GM18517 (cell line): ENCODE data around the gene LTA.
A peak's percentile ranks its signal among the peaks of the same experiment; 100 is the strongest.
"Not testable (repeated sequence)": the region's sequence is repeated elsewhere in the genome, so short reads cannot be mapped to it uniquely, and the experiment has no call there.

Source experiments
- ATAC-seq: cut with Tn5 transposase; IDR thresholded peaks from one replicate; pipeline ENCODE4 v1.9.1; 2021; ENCODE audit warnings: mild to moderate bottlenecking, moderate library complexity; ENCODE audit not compliant: unreplicated experiment

The LTA gene

DNA sequence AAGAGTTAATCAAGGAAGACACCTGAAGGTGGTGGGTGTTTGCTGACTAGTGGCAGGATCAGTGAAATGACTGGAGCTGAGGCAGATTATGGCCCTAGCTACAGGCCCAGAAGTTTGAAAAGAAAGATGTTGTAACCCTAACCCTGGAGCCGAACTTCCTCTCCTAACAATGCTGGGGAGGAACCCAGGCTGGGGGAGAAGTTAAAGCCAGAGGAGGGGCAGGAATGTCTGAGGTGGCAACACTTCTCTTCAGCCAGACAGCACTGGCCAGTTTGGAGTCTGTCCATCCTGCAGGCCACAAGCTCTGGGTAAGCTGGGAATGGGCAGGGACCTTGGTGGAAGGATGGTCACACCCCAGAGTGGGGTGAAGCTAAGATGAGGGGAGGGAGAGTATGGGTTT lies 13.9 kb downstream of the LTA start, which contains the start of gene LST1:
Gene LST1 (plus strand): TSS at position 270 of the 400 bp plus-strand sequence. CDS start 1,023 bp downstream, outside the sequence.
- no peak for ATAC-seq

DNA sequence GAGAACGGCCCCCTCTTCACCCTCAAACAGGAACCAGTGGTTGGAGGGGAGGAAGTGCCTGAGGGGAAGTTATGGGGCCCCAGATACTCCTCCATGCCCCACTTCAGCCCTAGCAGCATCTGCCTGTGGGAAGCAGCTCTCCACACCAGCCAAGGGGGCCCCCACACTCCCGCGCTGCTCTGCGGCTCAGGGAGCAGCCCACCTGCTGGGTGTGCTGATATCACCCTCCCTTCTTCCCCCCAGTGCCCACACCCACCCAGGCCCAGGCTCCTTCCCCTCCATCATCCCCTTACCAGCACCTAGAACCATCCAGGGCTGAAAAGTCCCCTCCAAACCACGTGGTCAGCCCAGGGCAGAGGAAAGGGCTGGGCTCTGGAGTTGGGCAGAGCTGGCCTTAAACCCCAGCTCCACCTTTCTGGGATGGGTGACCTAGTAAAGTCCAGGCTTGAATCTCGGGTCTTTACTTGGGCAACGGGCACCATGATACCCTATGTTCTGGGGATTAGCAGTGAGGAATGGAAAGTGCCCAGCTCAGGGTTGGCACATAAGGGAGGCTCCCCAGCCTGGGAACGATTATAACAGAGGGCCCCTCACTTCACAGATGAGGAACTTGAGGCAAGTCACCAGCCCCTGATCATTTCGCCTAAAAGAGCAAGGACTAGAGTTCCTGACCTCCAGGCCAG lies 14.7 kb downstream of the LTA start:
- no peak for ATAC-seq

GRCh38 chr6:31587791-31588777 lies 16.0 kb downstream of the LTA start:
- ATAC-seq, result peak; percentile 48

- ATAC-seq, result no peak
Measured at GRCh38 chr6:31588871-31589650, 17.0 kb downstream of the LTA start.

DNA sequence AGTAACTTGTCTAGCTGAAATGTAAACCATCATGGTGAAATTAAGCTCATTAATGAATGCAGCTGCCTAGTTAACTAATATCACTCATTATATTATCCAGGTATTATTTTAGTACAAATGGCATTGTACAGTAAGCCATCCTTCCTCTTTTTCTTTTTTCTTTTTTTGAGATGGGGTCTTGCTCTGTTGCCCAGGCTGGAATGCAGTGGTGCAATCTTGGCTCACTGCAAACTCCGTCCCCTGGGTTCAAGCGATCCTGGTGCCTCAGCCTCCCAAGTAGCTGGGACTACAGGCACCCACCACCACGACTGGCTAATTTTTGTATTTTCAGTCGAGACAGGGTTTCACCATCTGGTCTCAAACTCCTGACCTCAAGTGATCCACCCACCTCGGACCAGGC lies 18.6 kb downstream of the LTA start:
- not testable (repeated sequence) for ATAC-seq

DNA sequence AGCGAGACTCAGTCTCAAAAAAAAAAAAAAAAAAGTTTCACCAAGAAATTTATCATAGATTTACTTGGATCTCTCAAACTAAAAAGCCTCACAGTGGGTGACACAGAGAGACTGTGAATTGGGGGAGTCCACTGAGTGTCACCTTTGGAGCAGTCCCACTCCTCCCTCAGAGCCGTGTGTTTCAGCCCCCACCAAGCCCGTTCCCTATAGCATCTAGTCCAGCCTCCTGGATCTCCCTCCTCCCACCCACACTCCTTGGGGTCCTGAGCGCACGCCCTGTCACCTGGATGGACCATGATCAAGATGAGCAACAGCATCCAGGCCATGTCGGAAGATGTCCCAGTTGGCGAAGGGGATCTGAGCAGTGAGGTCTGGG lies 20.3 kb downstream of the LTA start:
- no peak for ATAC-seq

DNA sequence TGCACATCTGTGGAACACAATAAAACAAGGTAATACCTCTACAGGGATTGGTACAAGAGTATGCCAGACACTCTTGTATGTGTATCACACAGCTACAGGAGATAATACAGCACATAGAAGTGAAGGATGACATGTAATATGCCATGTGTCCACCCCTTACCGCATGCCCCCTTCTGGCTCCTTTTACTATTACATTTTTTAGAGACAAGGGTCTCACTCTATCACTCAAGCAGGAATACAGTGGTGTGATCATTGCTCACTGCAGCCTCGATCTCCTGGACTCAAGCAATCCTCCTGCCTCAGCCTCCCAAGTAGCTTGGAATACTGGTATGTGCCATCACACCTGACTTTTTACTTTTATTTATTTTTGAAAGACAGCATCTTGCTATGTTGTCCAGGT lies 24.9 kb downstream of the LTA start:
- ATAC-seq, result no peak

DNA sequence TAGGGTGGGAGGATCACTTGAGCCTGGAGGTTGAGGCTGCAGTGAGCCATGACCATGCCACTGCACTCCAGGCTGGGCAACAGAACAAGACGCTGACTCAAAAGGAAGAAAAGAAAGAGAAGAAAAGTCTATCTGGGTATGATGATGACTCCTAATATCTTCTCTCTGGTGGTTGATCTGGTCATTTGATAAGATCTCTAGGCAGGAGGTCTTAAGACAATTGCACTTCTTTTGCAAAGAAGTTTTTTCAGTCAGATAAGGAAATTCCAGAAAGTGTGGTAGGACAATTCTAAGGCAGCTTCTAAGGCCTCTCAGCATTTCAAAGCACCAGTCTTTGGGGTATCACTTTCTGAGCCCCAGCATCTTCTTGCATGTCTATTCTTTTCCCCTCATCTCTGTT lies 35.2 kb downstream of the LTA start:
- no peak for ATAC-seq

DNA sequence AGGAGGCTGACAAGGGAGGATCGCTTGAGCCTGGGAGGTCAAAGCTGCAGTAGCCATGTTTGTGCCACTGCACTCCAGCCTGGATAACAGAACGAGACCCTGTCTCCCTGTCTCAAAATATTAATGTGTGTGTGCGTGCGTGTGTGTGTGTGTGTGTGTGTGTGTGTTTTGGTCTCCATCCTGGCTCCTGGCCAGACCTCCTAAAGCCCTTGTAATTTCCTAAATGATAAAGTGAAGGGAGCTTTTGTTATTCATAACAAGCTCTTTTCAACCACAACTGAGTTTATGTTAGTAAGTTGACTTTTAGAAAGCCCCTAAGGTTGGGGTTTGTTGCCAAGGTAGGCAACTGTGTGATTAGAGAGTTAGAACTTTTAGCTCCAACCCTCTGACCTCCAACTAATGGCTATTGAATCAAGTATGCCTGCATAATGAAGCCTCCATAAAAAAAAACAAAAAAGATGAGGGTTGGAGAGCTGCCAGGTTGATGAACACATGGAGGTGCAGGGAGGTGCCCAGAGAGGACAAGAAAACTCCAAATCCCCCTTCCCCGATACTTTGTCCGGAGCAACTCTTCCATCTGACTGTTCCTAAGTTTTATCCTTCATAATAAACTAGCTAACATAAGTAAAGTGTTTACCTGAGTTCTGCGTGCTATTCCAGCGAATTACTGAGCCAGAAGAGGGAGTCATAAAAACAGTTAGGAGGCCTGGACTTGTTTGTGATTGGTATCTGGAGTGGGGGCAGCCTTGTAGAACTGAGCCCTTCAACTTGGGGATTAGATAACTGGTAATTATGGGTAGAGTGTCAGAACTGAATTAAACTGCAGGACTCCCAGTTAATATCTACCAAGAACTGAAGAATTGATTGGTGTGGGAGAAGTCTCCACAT lies 37.7 kb downstream of the LTA start:
- ATAC-seq, result no peak

DNA sequence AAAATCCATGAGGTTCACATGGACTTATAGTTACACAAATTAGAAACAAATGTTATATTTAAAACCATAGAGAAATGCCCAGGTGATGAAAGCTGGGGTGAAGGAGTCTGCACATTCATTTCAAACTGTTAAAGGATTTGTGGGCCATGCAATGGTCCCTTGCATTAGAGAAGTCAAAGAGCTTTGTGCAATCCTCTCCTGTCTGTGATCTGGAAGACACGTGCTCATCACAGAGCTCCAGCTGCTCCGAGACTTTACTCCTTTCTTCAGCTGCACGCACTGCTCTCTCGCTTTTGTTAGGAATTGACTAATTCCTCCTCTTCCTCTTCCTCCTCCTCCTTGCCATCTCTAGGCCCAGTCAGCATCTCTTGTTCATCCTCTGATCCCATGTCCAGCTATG lies 38.9 kb downstream of the LTA start:
- ATAC-seq, result no peak

- ATAC-seq, result no peak
Measured at GRCh38 chr6:31614075-31614619, 42.1 kb downstream of the LTA start.

- ATAC-seq, result no peak
Measured at GRCh38 chr6:31614684-31615578, 42.8 kb downstream of the LTA start, which contains the start of gene AIF1. AIF1 (plus strand) TSS chr6:31615234; CDS start chr6:31615330, 96 bp downstream.

DNA sequence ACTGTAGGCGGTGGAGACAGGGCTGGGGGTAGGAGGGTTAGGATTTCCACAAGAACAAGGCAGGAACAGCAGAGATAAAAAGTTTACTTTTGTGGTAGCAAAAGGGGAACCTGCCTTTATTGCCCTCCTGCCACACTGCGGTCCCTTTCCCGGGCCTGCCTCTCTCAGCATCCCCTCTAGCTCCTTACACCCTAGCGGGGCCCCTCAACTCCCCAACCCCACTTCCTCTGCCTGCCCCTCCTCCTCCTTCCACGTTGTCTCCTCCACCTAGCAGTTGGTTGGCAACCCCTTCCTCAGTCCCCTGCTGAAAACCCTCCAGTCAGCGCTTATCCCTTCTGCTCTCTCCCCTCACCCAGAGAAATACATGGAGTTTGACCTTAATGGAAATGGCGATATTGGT lies 43.7 kb downstream of the LTA start:
- ATAC-seq, result no peak

DNA sequence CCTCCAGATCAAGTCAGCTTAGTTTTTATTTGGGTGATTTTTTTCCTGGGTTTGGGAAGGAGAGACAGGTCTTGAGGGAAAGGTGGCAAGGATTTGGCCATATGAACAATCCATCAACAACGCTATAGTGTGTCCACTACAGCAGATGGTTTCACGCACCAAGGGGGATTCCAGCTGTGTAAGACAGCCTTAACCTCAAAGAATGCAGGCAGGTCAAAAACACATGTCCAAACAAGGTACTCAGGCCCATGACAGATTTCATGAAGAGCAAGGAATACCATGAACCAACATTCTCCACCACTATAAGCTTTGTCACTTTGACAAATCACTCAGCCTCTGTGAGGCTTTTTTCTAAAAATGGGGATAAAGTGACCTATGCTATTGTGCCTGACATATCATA lies 44.9 kb downstream of the LTA start:
- no peak for ATAC-seq

DNA sequence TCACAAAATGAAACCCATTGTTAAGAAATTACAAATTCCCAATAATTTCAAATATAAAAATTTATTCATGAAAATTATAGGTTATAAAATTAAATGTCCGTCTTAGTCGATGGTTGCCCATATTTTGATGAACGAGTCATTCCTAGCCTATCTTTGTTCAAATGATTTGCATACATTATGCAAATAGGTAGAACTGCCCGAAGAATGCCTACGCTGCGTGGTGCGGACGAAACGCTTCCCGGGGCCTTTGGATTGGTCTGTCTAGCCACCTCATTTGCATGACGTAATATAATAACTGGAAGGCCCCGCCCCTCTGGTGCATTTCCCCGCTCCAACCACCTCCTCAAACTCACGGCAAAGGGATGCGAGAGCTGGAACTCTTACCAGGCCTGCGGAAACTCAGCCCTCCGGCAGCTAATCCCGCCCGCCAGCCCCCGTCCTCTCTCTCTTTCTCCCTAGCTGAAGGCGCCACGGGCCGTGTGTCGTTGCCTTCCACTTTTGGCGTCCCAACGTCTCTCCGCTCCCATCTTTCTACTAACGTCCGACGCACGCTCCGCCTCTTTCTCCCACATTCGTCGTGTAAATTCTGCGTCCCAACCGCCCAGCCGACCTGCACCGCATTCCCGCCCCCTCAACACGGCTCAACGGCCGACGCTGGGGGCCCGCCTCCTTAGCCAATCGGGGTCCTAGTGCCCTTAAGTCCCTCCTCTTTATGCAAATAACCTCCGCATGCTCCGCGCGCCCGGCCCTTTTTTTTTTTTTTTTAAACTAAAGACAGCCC lies 47.9 kb downstream of the LTA start:
- ATAC-seq, result peak; percentile 76

DNA sequence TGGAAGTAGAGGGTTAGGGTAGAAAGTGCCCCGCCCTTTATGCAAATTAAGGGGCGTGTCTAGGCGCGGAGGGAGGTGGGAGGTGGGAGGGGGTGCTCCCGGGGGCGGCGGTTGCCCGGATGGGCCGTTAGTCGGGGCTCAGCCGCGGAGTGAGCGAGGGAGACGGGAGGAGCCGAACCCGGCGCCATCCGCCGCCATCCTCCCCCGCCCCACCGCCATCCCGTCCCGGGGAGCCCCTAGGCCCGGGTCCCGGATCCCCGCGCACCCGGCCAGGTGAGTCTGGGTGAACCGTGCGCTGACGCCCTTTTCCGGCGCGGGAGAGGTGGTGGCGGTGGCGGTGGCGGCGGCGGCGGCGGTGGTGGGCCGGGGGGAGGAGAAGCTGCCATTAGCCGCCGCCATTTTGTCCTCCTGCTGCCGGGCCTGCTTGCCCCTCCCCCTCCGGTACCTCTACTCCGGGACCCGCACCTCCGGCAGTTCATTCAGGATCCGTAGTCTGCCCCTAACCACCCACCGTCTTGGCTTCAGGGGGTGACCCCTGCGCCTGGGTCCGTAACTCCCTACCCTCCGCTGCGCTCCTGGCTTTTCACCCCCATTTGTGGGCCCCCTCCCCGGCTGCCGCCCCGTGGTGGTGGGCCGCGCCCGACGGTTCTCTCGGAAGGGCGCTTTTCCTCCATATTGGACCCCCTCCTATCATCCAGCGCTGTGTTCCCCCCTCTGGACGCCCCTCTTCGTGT lies 48.7 kb downstream of the LTA start, which contains the start of gene PRRC2A:
Gene PRRC2A (plus strand): TSS at position 130 of the 734 bp plus-strand sequence. CDS start 2,075 bp downstream, outside the sequence.
- ATAC-seq, result peak; percentile 26

- no peak for ATAC-seq
Measured at GRCh38 chr6:31621320-31621939, 49.3 kb downstream of the LTA start.
